Hindlimb muscle (tissue), 1 donor: Measurements from ENCODE around the gene MGAT3. TPM values are rescaled to one million over a fixed set of nuclear protein-coding genes. Genes with fewer than 3 reads are reported as not detected.
"Not testable (repeated sequence)": the region's sequence is repeated elsewhere in the genome, so short reads cannot be mapped to it uniquely, and the experiment has no call there.

Source experiments
- DNase-seq: peaks from one replicate; pipeline ENCODE4 v3.0.0-alpha.2; 2013
- polyA plus RNA-seq: library from polyadenylated mRNA; unstranded; fragments of 120-200 nt; gene quantifications from one replicate; pipeline ENCODE4 v1.2.1, GENCODE V29; 2013; ENCODE audit not compliant: insufficient read length

Gene MGAT3
- polyA plus RNA-seq, 1 donor, result 4.1 TPM

DNA sequence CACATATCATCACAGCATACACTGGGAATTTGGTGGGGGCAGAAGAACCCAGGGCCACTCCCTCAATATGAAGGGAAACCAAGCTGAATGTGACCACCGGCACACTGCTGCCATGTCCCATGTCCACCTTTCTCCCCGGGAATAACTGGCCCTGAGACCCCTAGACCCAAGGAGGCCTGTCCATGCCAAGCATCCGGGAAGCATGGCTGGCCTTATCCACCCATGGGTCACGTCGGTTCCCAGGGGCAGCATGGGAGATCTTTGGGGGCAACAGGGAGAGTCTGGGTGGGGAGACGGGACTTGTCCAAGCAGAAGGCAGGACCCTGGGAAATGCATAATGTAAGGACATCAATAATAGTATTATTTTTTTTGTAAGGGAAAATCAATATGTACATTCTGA, 34.9 kb downstream of the MGAT3 start:
- DNase-seq, result no peak

GRCh38 chr22:39492186-39492585, 35.4 kb downstream of the MGAT3 start:
- DNase-seq, result no peak

- DNase-seq, result no peak
Measured at GRCh38 chr22:39493759-39494158, 36.9 kb downstream of the MGAT3 start.

DNA sequence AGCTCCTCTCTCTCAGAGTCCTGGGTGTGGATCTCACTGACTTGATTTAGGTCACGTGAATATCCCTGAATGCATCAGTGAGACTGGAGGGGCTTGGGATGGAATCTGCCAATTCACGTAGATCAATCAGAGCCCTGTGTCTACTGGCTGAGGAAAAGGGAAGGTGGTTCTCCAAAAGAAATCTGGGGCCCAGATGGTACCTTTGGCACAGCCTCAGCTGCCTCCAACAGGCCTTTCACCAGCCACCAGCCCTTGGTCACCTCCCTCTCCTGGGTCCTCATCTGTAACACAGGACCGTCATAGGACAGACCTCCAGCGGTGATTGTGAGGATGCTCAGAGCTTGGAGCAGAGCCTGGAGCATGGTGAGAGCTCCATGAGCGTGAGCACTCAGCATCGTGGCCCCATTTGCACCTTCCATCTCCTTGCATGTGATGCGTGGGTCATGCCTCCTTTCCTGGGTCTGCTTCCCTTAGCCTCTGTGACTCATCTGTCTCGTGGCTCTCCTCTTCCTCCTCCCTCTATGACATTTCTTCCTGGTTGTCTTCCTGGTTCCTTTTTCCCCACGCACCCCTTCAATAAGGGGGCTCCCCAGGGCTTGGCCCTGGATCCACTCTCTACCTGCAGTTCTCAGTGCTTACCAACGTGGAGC, 37.8 kb downstream of the MGAT3 start:
- DNase-seq, result no peak

DNA sequence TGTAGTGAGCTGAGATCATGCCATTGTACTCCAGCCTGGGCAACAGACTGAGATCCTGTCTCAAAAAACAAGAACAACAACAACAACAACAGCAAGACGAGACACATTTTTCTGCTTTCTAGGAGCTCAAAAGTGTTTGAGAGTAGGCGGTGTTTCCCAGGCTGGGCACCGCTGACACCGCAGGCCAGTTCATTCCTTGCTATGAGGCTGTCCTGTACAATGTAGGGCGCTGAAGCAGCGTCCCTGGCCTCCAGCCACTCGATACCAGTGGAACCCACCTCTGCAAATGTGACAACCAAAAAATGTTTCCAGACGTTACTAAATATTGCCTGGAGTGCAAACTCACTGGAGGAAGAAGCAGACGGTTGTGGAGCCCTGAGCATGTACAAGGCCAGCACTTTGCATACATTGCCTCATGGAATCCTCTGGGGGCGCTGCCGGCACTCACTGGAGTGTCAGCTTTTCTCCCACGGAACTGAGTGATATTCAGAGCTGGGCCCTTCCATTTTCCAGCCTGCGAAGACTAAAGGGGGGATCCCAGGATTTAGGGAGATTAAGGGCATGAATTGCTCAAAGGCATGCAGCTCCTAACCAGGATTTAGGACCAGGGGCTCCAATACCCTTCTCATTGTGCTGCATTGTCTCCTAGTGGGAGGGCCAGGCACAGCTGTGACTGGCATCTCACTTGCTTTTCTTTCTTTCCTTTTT, 39.5 kb downstream of the MGAT3 start:
- DNase-seq, result peak; percentile 74

DNA sequence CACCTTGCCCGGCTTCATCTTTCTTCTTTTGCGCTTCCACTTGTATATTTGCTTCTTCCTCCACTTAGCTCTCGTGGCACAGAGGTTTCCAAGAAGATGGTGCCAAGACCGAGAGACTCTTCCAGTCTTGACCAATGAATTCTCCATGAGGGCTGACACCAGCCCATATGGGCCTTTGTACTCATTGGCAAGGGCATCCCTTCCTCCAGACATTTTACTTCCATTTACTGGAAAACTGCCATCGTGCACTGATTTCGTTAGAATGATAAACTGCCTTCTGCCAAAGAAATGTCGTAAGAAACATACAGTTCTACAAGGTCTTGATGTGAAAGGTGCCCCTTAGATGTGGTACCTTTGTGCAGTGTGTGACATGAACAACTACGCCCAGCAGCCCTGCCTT, 40.6 kb downstream of the MGAT3 start:
- DNase-seq, result no peak

GRCh38 chr22:39498368-39498767, 41.6 kb downstream of the MGAT3 start:
- no peak for DNase-seq

GRCh38 chr22:39498802-39499201, 42.0 kb downstream of the MGAT3 start:
- no peak for DNase-seq

DNA sequence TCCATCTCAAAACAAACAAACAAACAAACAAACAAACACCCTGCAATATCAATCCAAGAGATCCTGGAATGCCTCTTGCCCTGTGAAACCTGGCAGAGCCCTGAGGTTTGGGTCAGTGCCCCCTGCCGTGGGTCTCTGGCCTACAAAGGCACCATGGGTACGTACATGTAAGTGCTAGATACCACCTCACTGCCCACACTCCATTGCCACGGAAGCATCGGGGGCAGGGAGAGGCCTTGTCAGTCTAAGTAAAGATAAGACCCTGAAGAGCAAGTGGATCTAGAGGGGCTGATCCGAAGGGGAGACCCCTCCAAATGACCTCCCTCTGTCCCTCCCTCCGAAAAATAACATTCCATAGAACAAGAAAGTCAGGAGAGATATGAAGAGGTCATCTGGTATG, 43.3 kb downstream of the MGAT3 start:
- no peak for DNase-seq

- no peak for DNase-seq
Measured at GRCh38 chr22:39501644-39502108, 44.9 kb downstream of the MGAT3 start.

DNA sequence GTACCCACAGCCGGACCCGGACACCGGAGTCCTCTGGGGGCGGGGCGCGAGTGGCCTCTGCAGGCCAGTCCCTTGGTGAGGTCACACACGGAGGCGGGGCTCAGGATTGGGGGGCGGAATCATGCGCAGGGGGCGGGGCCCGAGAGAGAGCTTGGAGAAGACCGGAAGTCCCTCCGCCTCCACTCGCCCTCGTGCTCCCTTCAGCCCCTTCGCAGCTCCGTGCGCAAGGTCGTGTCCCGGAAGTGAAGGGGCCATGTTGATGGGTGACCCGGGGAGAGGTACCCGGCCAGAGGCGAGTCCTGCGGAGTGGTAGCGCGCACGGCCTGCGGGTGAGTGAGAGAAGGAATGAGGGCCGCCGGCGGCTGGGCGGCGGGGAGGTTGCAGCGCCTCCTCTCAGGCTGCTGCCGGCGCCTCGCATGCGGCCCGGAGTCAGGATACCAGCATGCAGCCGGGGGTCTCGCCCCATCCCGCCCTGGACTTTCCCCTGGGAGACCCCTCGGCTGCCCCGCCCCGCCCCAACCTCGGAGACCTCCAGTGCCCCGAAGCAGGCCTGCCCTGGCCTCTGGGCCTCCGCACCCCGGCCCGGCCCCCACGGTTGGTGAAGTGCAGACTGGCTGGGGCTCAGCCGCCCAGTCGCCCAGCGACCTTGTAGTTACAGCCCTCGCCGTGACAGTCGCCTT, 45.4 kb downstream of the MGAT3 start, which contains the start of gene MIEF1:
TSS of gene MIEF1 (plus strand) at position 182 of the 680 bp plus-strand sequence. CDS start 9,005 bp downstream, outside the sequence.
- DNase-seq, result peak; percentile 97

DNA sequence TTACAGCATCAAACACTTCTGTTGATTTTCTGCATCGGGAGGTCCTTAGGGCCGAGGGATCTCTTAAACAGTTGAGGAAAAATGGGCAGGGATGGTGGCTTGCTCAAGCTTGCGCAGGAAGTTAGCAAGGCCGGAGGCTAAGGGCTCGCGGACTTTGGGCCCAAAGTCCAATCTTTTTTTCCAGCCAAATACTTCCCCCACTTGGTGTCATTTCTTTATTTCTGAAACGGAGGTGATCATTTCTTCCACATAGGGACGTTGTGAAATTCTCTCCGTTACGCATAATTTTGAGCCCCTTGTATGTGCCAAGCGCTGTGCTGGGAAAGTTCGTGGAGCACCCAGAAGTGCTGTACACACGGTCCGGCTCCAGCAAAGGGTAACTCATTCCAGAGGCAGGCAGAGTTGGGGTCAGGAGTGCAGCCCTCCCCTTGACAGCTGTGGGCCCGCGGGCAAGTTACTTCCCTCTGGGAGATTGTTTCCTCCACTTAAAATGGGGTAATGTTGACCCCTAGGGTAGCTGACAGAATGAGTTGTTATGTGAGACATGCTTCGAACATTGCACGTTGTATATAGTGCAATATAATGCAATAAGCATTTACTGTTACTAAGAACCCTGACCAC, 46.1 kb downstream of the MGAT3 start:
- DNase-seq, result no peak

DNA sequence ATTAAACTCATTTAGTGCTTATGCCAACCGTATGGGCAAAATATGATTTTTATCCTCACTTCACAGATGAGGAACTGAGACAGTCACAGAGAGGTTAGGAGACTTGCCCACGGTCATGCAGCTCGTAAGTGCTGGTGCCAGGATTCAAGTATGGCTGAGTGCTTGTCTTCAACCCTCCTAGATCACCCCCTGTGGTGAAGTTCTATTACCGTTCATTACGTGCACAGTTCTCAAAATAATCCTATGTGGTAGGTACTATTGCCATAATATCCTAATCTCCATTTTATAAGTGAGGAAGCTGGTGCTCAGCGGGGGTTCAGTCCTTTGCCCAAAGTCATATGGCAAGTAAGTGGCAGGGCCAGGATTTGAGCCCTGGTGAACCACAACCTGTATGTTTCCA, 46.8 kb downstream of the MGAT3 start:
- no peak for DNase-seq

- no peak for DNase-seq
Measured at GRCh38 chr22:39504071-39504470, 47.3 kb downstream of the MGAT3 start.

- DNase-seq, result not testable (repeated sequence)
Measured at GRCh38 chr22:39507021-39507420, 50.2 kb downstream of the MGAT3 start.

DNA sequence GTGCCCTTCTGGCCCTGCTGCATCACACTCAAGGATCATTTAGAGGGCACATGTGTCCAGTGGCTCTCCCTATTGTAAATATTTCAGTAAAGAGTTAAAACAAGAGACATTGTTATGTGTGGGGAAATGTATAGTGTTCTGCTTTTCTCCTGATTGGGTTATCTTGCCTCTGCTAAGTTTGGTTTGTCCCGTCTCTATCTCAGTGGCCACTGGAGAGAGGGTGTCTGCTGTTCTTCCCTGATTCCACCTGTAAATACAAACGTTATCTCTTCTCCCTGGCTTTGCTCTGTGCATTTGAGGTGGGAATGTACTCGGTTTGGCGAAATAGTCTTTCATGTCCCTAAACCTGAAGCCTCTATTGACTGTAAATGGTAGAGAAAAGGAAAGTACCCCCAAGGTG, 51.6 kb downstream of the MGAT3 start:
- no peak for DNase-seq

DNA sequence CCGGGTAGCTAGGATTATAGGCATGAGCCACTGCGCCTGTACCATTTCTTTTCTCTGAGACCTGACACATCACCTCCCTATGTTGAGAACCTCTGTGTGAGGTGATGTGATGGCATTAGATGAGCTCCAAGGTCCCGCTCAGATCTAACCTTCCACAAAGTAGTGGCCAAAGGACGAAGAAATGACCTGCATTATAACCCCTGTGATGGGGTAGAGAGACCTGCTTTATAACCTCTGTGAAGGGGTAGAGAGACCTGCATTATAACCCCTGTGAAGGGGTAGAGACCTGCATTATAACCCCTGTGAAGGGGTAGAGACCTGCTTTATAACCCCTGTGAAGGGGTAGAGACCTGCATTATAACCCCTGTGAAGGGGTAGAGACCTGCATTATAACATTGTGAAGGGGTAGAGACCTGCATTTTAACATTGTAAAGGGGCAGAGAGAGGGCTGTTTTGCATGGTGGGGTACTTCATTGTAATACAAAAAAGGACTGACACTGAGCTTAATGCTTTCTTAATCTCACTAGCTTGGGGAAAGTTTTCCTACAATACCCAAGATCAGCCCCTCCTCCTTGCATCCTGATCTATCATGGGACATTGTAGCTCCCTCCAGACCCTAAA, 53.8 kb downstream of the MGAT3 start:
- no peak for DNase-seq

DNA sequence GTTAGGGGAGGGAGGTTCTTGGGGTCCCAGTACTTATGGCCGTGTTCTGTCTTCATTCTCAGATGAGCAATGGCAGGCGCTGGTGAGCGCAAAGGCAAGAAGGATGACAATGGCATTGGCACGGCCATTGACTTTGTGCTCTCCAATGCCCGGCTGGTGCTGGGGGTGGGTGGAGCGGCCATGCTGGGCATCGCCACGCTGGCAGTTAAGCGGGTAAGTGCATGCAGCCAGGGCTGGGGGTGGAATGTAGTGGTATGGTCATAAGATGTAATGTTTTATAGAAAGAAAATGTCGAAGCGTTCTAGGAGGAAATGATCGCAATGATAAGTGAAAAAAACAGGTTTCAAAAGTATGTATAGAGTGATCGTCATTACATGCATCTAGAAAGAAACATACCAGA, 54.4 kb downstream of the MGAT3 start:
- no peak for DNase-seq

- DNase-seq, result no peak
Measured at GRCh38 chr22:39512026-39512425, 55.2 kb downstream of the MGAT3 start.

GRCh38 chr22:39513791-39514190, 57.0 kb downstream of the MGAT3 start:
- no peak for DNase-seq

- no peak for DNase-seq
Measured at GRCh38 chr22:39514373-39514973, 57.7 kb downstream of the MGAT3 start.
